ENCODE data around the gene CADM2. TPM values are rescaled to one million over a fixed set of nuclear protein-coding genes. Genes with fewer than 3 reads are reported as not detected.

The CADM2 gene
- total and polyA plus RNA-seq, 3 donors from 2014 or later: 1.3 to 4.0 (median 2.7) TPM

DNA sequence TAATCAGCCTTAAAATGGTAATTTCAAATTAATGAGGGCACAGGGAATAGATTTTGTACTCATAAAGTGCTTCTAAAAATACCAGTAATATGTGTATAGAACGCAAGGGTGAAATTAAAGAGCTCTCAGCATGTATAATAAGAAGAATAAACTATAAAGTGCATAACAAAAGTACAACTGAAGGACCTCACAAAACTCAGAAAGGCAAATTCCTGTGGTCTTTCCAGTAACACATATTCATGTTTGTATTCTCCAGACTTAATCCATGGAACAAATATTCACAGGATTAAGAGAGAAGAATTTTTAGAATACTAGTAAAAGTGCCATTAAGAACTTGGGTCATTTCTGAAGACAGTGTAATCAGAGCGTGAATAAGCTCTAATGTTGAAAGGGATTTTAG lies 646.3 kb downstream of the CADM2 start:
- intact Hi-C loops (cut with DNase I; ENCODE audit: low total_unique reads): no loop called here
- TF ChIP-seq, protein P1, sequence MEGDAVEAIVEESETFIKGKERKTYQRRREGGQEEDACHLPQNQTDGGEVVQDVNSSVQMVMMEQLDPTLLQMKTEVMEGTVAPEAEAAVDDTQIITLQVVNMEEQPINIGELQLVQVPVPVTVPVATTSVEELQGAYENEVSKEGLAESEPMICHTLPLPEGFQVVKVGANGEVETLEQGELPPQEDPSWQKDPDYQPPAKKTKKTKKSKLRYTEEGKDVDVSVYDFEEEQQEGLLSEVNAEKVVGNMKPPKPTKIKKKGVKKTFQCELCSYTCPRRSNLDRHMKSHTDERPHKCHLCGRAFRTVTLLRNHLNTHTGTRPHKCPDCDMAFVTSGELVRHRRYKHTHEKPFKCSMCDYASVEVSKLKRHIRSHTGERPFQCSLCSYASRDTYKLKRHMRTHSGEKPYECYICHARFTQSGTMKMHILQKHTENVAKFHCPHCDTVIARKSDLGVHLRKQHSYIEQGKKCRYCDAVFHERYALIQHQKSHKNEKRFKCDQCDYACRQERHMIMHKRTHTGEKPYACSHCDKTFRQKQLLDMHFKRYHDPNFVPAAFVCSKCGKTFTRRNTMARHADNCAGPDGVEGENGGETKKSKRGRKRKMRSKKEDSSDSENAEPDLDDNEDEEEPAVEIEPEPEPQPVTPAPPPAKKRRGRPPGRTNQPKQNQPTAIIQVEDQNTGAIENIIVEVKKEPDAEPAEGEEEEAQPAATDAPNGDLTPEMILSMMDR (IDR thresholded peaks at IDR 0.05): no peak
- no peak for TF ChIP-seq POLR2A (IDR thresholded peaks at IDR 0.05)
- DNase-seq: no peak
- Histone ChIP-seq H3K27ac (no peak overlapping the region), H3K27me3 (no peaks in the 10 kb centered on the region), H3K4me1 (no peaks in the 10 kb centered on the region), H3K9me3 (no peaks in the 10 kb centered on the region), H3K4me3 (no peak overlapping the region), H3K36me3 (ENCODE audit: low read depth, missing control alignments) (no peaks in the 10 kb centered on the region)
- WGBS, 2 donors: 79 to 83% methylated on average over 2 of the region's 2 CpGs

GRCh38 chr3:85626662-85627061 lies 667.9 kb downstream of the CADM2 start:
- 56 to 59% methylated on average over 2 of the region's 2 CpGs for WGBS, 2 donors
- TF ChIP-seq POLR2A (IDR thresholded peaks at IDR 0.05): no peak
- TF ChIP-seq, protein P1 (IDR thresholded peaks at IDR 0.05): no peak
- no peak overlapping the region for H3K27ac ChIP-seq
- H3K4me1 ChIP-seq: no peaks in the 10 kb centered on the region
- no peak for DNase-seq
- H3K4me3 ChIP-seq: no peak overlapping the region
- no peaks in the 10 kb centered on the region for H3K27me3 ChIP-seq
- H3K9me3 ChIP-seq: no peaks in the 10 kb centered on the region
- intact Hi-C loops (cut with DNase I; ENCODE audit: low total_unique reads): no loop called here
- H3K36me3 ChIP-seq (ENCODE audit: low read depth, missing control alignments): no peaks in the 10 kb centered on the region

DNA sequence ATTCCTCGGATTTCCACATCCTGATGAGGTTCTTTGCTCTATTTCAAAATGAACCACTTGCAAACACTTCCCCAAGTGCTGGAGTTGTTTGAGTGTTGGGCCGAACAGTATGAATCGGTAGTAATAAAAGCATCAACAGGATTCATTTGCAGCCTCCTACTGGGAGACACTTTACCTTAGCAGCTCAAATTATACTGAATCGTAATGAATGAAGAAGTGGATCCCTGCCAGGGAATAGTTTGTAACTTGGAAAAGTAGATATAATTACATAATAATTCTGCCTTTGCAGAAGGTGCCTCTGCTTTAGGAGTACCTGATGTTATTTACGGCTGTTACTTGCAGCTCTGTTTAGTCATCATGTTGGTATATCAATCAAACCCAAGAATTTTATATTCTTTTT lies 669.1 kb downstream of the CADM2 start:
- Histone ChIP-seq H3K27ac (no peak overlapping the region), H3K9me3 (no peaks in the 10 kb centered on the region), H3K4me1 (no peaks in the 10 kb centered on the region), H3K4me3 (no peak overlapping the region), H3K27me3 (no peaks in the 10 kb centered on the region), H3K36me3 (ENCODE audit: low read depth, missing control alignments) (no peaks in the 10 kb centered on the region)
- no peak for TF ChIP-seq POLR2A (IDR thresholded peaks at IDR 0.05)
- TF ChIP-seq, protein P1 (IDR thresholded peaks at IDR 0.05): no peak
- no peak for DNase-seq
- 90% methylated on average over 5 of the region's 5 CpGs for WGBS, 2 donors
- intact Hi-C loops (cut with DNase I; ENCODE audit: low total_unique reads): no loop called here

DNA sequence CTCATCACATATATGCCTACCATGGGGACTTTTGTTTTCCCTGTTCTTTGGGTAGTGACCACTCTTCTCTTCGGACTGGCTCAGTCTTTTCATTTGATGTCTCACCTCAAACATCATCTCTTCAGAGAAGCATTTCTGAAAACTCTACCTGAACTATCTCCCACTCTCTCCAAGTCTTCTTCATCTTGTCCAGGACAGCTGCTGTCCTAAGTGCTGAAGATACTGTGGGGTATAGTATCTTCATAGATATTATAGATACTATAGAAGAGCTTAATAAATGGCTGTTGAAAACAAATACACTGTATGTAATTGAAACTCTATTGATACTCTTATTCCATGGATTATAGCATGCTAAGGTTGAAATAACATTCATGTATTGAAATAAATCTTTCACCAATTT lies 672.3 kb downstream of the CADM2 start:
- Histone ChIP-seq H3K4me1 (no peaks in the 10 kb centered on the region), H3K27ac (no peak overlapping the region), H3K9me3 (no peaks in the 10 kb centered on the region), H3K36me3 (ENCODE audit: low read depth, missing control alignments) (no peaks in the 10 kb centered on the region), H3K27me3 (no peaks in the 10 kb centered on the region), H3K4me3 (no peak overlapping the region)
- intact Hi-C loops (cut with DNase I; ENCODE audit: low total_unique reads): no loop called here
- no peak for TF ChIP-seq POLR2A (IDR thresholded peaks at IDR 0.05)
- TF ChIP-seq, protein P1 (IDR thresholded peaks at IDR 0.05): no peak
- DNase-seq: no peak
- 94 to 95% methylated on average over 1 of the region's 1 CpG for WGBS, 2 donors

- H3K36me3 ChIP-seq (ENCODE audit: low read depth, missing control alignments): no peaks in the 10 kb centered on the region
- H3K4me1 ChIP-seq: no peaks in the 10 kb centered on the region
- H3K9me3 ChIP-seq: no peaks in the 10 kb centered on the region
- no peak overlapping the region for H3K27ac ChIP-seq
- intact Hi-C loops (cut with DNase I; ENCODE audit: low total_unique reads): no loop called here
- 84 to 91% methylated on average over 4 of the region's 4 CpGs for WGBS, 2 donors
- TF ChIP-seq, protein P1 (IDR thresholded peaks at IDR 0.05): no peak
- no peak for TF ChIP-seq POLR2A (IDR thresholded peaks at IDR 0.05)
- no peak overlapping the region for H3K4me3 ChIP-seq
- DNase-seq: no peak
- H3K27me3 ChIP-seq: no peaks in the 10 kb centered on the region
Measured at GRCh38 chr3:85632921-85633320, 674.1 kb downstream of the CADM2 start.
